HUES64 (cell line): ENCODE results near the gene CFAP97.

Experiments
- H3K27ac ChIP-seq: 2 replicates; pipeline ENCODE4 v1.7.0; 2013; ENCODE audit warnings: low read depth, low read length, inconsistent platforms
- H3K27me3 ChIP-seq: 2 replicates; pipeline ENCODE4 v1.6.1; 2013; ENCODE audit warnings: mild to moderate bottlenecking, low read length; ENCODE audit not compliant: insufficient read depth
- H3K36me3 ChIP-seq: 2 replicates; pipeline ENCODE4 v1.6.1; 2013; ENCODE audit warnings: mild to moderate bottlenecking, low read length; ENCODE audit not compliant: insufficient read depth
- H3K4me1 ChIP-seq: 2 replicates; pipeline ENCODE4 v1.6.1; 2013; ENCODE audit warnings: mild to moderate bottlenecking, low read length, moderate library complexity; ENCODE audit not compliant: insufficient read depth
- H3K4me3 ChIP-seq: 2 replicates; pipeline ENCODE4 v1.5.1; 2013; ENCODE audit warnings: mild to moderate bottlenecking, low read length, moderate library complexity
- H3K9ac ChIP-seq: 2 replicates; pipeline ENCODE4 v1.6.1; 2013; ENCODE audit warnings: mild to moderate bottlenecking, low read depth, low read length
- H3K9me3 ChIP-seq: 2 replicates; pipeline ENCODE4 v1.6.1; 2013; ENCODE audit warnings: low read depth, low read length; ENCODE audit not compliant: insufficient read depth
- WGBS: fragments of 150-250, 120-280 bp; methylation state at CpG from one replicate; pipeline ENCODE4 v1.1.7; 2013; ENCODE audit warnings: missing lambda C conversion rate; 5-methylcytosine and 5-hydroxymethylcytosine counted together

Gene CFAP97

DNA sequence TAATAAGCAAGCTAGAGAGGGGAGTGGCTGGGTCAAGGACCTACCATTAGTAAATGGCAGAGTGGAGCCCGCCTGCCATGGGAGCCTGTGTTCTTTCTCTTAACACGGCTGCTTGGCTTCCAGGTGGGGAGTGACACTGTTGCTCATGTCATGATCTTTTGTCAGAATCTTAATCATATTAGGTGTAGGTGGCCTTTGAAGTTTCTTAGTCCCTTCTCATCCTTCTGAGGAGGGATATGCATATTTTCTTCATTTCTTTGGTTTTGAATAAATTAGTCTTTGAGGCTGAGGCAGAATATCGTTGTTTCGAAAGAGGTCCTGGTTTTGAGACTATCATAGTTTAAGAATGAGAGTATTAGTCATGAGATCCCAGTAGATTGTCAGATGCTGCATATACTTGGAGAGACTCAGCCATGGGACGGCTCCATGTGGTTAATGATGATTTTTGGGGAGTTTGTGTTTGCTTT, 34.4 kb upstream of the CFAP97 start:
- Histone ChIP-seq H3K27me3 (no peaks in the 10 kb centered on the region), H3K4me1 (no peaks in the 10 kb centered on the region), H3K9me3 (peaks cover 15% of the 10 kb centered on the region), H3K9ac (no peak overlapping the region), H3K4me3 (no peak overlapping the region), H3K27ac (no peak overlapping the region), H3K36me3 (peaks cover 4% of the 10 kb centered on the region; the same call in 1 of the 2 replicates)
- WGBS, result 97% methylated on average over 5 of the region's 5 CpGs

DNA sequence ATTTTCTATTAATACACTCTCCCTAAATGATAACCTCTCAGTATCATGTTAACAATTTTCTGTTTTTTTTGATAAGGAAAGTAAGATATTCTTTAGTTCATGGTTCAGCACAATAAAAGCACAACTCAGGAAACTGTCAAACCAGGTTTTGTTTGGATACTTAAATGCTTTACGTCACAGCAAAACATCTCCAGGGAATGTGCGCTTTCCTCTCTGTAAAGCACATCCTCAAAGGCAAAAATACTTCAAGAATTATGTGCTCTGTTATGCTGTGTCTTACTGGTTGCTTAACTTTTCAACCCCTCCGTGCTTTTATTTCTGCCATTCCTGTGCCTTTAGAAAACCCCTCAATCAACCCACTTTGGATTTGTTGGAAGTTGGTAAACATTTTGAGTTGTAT, 33.4 kb upstream of the CFAP97 start:
- 91% methylated on average over 3 of the region's 3 CpGs for WGBS

DNA sequence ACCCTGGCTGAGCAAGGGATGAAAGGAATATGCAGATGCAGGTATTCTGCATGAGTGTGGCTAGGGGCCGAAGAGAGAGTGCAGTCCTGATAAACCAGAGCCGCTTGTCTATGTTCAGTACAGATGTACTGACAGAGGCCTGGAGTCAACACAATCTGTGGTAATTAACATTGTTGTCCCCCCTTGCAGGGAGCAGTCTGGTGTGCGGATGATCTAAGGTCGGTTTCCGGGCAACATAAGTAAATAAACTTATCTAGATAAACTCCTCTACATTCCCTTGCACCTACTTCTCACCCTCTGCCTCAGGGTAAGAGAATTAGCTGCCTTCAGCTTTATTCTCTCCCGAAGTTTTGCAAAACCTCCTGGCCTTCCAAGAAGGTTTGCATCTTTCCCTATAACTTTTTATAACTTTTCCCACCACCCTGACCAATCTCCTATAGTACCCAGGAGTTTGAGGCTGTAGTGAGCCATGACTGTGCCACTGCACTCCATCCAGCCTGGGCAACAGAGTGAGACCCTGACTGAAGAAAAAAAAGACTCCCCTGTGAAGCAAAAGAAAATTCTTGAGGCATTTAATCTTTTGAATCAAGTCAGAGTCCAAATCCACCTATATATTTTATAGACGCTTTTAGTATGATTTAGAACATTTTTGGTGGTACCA, 32.2 kb upstream of the CFAP97 start:
- H3K9ac ChIP-seq, result no peak overlapping the region
- no peak overlapping the region for H3K27ac ChIP-seq
- no peak overlapping the region for H3K4me3 ChIP-seq
- H3K36me3 ChIP-seq, result 0 out of 2 replicates have a peak, but pooled peaks cover 4% of the 10 kb centered on the region
- H3K27me3 ChIP-seq, result no peaks in the 10 kb centered on the region
- H3K4me1 ChIP-seq, result no peaks in the 10 kb centered on the region
- WGBS, result 79% methylated on average over 6 of the region's 7 CpGs
- H3K9me3 ChIP-seq, result peaks cover 11% of the 10 kb centered on the region

More for the DNA sequence above, 33.4 kb upstream of the CFAP97 start:
- Histone ChIP-seq H3K9ac (no peak overlapping the region), H3K9me3 (peaks cover 15% of the 10 kb centered on the region), H3K36me3 (peaks cover 4% of the 10 kb centered on the region; the same call in 1 of the 2 replicates), H3K27ac (no peak overlapping the region), H3K4me3 (no peak overlapping the region), H3K27me3 (no peaks in the 10 kb centered on the region), H3K4me1 (no peaks in the 10 kb centered on the region)

DNA sequence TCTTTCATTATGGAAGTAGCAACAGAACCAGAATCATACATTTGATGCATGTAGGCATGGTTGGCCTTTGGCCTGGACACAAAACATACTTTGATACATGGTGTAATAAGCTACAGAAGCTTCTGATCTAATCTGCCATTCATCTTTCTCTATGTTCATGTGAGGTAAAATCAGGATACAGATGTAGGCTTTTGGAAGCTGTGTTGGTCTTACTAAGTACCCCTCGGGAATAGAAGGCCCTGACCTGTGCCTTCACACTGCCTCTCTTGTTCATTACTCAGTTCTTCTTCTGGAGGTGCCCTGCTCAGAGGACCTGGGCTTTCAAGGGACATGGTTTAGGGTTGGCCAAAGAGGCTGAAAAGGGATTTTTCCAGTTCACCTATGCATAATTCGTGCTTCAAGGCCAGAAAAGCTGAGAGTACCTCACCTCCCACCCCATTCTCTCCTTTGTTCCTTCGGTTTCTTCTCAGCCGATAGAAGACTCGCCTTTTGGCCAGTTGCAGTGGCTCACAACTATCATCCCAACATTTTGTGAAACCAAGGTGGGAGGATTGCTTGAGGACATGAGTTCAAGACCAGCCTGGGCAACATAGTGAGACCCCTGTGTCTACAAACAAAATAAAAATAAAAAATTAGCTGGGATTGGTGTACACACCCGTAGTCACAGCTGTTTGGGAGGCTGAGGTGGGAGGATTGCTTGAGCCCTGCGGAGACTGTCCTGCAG, 31.5 kb upstream of the CFAP97 start:
- H3K27ac ChIP-seq, result no peak overlapping the region
- H3K4me3 ChIP-seq, result no peak overlapping the region
- no peaks in the 10 kb centered on the region for H3K4me1 ChIP-seq
- H3K9ac ChIP-seq, result no peak overlapping the region
- 78% methylated on average over 7 of the region's 7 CpGs for whole genome bisulfite sequencing
- 0 out of 2 replicates have a peak, but pooled peaks cover 4% of the 10 kb centered on the region for H3K36me3 ChIP-seq
- peaks cover 11% of the 10 kb centered on the region for H3K9me3 ChIP-seq
- H3K27me3 ChIP-seq, result no peaks in the 10 kb centered on the region

DNA sequence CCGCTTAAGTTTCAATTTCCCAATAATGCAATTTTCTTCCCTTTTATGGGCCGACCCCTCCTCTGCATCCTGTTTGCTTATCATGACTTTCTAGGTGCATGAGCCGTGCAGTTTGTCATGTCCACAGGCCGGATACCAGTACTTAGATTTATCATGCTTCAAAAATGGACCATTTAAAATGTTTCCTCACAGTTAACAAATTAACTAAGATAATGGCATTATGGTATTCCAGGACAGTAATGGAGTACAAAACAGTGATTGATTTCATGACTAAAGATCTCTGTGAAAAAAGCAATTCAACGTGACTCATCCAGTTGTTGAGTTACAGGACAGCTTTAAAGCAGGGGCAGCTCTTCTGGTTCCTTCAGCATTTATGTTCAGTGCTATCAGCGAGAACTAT, 28.6 kb upstream of the CFAP97 start:
- no peaks in the 10 kb centered on the region for H3K9me3 ChIP-seq
- H3K27me3 ChIP-seq, result no peaks in the 10 kb centered on the region
- no peak overlapping the region for H3K27ac ChIP-seq
- H3K4me3 ChIP-seq, result no peak overlapping the region
- no peaks in the 10 kb centered on the region for H3K4me1 ChIP-seq
- H3K36me3 ChIP-seq, result no peaks in the 10 kb centered on the region
- H3K9ac ChIP-seq, result no peak overlapping the region
- 90% methylated on average over 5 of the region's 6 CpGs for WGBS

DNA sequence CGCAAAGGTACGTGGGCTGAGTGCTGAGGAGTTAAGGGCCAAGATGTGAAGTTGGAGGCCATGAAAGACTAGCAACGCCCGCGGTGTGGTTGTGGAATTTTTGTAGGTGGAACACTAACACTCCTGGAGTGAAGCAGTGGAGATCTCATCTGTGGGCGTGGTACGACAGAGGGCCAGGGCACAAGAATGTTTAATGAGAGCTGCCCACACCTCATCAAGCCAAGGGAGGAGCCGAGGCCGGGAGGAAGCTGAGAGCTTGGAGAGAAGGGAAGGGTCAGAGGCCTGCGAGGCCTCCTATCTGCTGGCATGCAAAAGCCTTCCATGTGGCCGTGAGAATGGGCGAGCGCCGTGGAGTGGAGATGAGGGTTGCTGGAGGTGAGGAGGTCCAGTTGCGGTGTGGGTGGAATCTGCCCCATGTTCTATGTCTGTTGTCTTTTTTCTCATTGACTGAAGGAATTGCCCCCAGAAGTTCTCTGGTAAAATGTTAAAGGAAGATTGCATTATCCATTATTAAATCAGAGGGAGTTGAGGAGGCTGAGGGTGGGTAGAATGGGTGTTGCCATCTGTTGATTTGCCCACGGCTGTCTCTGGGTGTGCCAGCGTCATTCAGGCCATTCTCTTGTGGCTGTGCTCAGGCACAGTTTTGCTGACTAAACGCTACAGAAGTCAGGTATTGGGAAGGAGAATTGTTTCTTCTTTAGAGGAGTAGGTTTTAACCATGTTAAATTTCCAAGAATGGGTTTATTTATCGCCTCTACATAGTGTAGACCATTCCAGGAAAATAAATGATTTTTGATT, 25.4 kb upstream of the CFAP97 start:
- Histone ChIP-seq H3K9ac (no peak overlapping the region), H3K9me3 (no peaks in the 10 kb centered on the region), H3K36me3 (no peaks in the 10 kb centered on the region), H3K4me1 (no peaks in the 10 kb centered on the region), H3K27ac (no peak overlapping the region), H3K27me3 (no peaks in the 10 kb centered on the region), H3K4me3 (no peak overlapping the region)
- 82% methylated on average over 18 of the region's 19 CpGs for WGBS

DNA sequence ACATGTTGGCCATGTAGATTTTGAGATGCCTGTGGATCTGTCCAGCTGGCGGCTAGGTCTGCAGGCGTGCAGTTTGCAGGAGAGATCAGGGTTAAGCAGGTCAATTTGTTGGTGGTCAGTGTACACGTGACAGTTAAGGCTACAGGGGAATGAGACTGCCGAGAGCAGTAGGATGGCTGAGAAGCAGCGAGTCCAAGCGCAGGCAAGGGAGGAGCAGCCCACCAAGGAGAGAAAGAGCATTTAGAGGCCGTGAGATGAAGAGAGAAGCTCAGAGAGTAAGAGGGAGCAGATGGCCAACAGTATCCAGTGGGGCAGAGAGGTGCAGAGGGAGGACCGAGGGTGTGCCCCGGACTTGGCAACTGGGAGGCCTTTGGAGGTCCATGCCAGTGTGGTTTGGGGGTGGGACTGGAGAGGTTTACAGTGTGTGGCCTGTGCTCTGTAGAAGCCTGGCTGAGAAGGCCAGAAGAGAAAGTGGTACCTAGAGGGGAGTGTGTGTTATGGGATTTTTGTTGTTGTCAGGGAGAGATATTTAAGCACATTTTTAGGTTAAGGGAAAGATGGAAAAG, 24.0 kb upstream of the CFAP97 start:
- H3K9ac ChIP-seq, result no peak overlapping the region
- H3K27me3 ChIP-seq, result no peaks in the 10 kb centered on the region
- no peak overlapping the region for H3K4me3 ChIP-seq
- no peak overlapping the region for H3K27ac ChIP-seq
- no peaks in the 10 kb centered on the region for H3K36me3 ChIP-seq
- H3K4me1 ChIP-seq, result no peaks in the 10 kb centered on the region
- WGBS, result 93% methylated on average over 9 of the region's 9 CpGs
- H3K9me3 ChIP-seq, result no peaks in the 10 kb centered on the region

DNA sequence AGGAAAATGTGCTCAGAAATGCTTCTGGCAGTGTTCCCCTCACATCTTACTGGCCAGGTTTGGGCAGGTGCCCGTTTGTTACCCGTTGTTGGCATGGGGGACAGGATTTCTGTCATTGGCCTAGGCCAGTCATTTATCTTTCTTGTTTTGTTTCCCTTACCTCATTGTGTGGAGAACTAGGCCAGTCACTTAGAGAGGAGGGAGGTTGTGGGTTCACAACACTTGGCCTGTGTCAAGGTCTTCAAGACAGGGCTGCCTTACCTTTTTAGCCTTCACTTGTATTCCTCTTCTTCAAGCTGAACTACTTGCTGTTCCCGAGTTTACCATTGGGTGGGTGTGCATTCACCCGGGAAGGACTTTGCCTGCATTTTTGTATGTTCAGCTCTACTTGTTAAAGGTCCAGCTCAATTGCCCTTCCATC, 23.3 kb upstream of the CFAP97 start:
- WGBS, result 91% methylated on average over 4 of the region's 4 CpGs
- Histone ChIP-seq H3K4me3 (no peak overlapping the region), H3K9me3 (no peaks in the 10 kb centered on the region), H3K27ac (no peak overlapping the region), H3K9ac (no peak overlapping the region), H3K4me1 (no peaks in the 10 kb centered on the region), H3K27me3 (no peaks in the 10 kb centered on the region), H3K36me3 (no peaks in the 10 kb centered on the region)

DNA sequence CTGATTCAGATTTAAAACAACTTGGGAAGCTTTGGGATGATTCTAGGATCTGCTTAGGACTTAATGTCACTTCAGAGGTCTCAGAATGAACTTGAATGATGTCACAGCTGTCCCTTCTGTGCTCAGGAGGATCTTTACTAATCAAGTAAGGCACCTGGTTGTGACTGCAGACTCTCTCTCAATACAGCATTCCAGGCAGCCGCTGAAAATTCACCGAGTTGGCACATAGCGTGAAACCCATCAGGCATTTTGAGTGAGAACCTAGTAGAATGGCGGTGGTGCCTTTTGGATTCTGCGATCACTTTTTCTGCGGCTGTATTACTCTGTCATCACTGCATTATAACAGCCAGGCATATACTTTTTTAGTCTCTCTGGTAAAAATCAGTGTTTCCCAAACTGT, 22.1 kb upstream of the CFAP97 start:
- 95% methylated on average over 6 of the region's 6 CpGs for WGBS
- no peak overlapping the region for H3K4me3 ChIP-seq
- H3K36me3 ChIP-seq, result no peaks in the 10 kb centered on the region
- H3K27me3 ChIP-seq, result no peaks in the 10 kb centered on the region
- H3K9me3 ChIP-seq, result no peaks in the 10 kb centered on the region
- no peaks in the 10 kb centered on the region for H3K4me1 ChIP-seq
- H3K27ac ChIP-seq, result no peak overlapping the region
- no peak overlapping the region for H3K9ac ChIP-seq

DNA sequence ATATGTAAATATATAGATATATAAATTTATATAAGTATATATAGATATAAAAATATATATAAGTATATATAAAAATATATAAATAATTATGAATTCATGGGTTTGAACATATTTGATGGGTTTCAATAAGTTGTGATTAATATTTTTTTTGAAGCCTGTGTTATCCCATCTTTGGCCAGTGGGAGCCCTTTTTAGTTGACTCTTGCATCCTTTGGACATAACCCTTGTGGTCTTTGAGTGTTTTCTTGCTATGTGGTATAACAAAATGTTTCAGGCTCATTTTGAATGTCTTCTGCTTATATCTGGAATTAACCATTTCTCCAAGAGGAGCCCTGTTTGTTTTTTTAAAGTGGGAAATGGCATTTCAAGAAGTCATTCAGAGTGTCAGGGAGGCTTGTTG, 20.8 kb upstream of the CFAP97 start:
- Histone ChIP-seq H3K9ac (no peak overlapping the region), H3K4me1 (no peaks in the 10 kb centered on the region), H3K4me3 (no peak overlapping the region), H3K9me3 (no peaks in the 10 kb centered on the region), H3K27ac (no peak overlapping the region), H3K36me3 (no peaks in the 10 kb centered on the region), H3K27me3 (no peaks in the 10 kb centered on the region)

DNA sequence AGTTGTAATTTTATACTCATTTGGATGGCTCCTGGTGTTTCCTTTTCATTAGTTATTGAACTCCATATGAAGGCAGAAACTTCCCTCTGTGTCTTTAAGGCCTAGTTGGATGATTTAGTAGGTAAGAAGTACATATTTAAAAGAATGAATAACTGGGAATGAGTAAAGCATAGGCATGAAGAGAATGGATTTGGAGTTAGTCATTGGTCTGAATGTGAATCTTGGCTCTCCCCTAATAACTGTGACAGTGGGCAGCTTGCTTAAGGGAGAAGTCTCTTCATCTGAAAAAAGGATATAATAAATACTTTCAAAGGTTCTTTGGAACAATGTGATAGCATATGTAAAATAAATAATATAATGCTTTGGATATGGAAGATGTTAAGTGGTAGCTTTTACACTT, 18.8 kb upstream of the CFAP97 start:
- H3K4me3 ChIP-seq, result no peak overlapping the region
- H3K9ac ChIP-seq, result no peak overlapping the region
- H3K27ac ChIP-seq, result no peak overlapping the region
- H3K36me3 ChIP-seq, result no peaks in the 10 kb centered on the region
- peaks cover 1% of the 10 kb centered on the region; the same call in 1 of the 2 replicates for H3K4me1 ChIP-seq
- H3K27me3 ChIP-seq, result no peaks in the 10 kb centered on the region
- H3K9me3 ChIP-seq, result no peaks in the 10 kb centered on the region
